Kidney epithelial cell (primary cell): ENCODE data around the gene CCL4. TPM values are rescaled to one million over a fixed set of nuclear protein-coding genes. Genes with fewer than 3 reads are reported as not detected.
"Not testable (repeated sequence)": the region's sequence is repeated elsewhere in the genome, so short reads cannot be mapped to it uniquely, and the experiment has no call there.

Experiments used
- DNase-seq: peaks from one replicate; pipeline ENCODE4 v3.0.0-alpha.2; 2010; ENCODE audit warnings: low read depth
- H3K27me3 ChIP-seq: 2 replicates; pipeline ENCODE4 v1.6.0; 2011; ENCODE audit warnings: low read length; ENCODE audit not compliant: control insufficient read depth, insufficient read depth
- H3K36me3 ChIP-seq: 2 replicates; pipeline ENCODE4 v1.5.1; 2011; ENCODE audit warnings: low read length; ENCODE audit not compliant: control insufficient read depth, insufficient read depth
- H3K4me3 ChIP-seq: 2 replicates; pipeline ENCODE4 v1.5.1; 2011; ENCODE audit warnings: low read depth, mild to moderate bottlenecking, control low read depth, low read length
- total RNA-seq: library from RNA; depleted of rRNA; stranded (reverse); fragments of >200 nt; gene quantifications from 2 replicates; pipeline ENCODE4 v1.2.3, GENCODE V29; 2015
- TF ChIP-seq, protein P1 (sequence below): IDR thresholded peaks from 2 replicates; pipeline ENCODE4 v1.5.1; 2011; ENCODE audit warnings: mild to moderate bottlenecking, moderate library complexity, low read length, control low read depth, inconsistent platforms; ENCODE audit not compliant: insufficient read depth, poor library complexity, severe bottlenecking

Gene CCL4
- total RNA-seq, 1 donor from 2014 or later: not detected

DNA sequence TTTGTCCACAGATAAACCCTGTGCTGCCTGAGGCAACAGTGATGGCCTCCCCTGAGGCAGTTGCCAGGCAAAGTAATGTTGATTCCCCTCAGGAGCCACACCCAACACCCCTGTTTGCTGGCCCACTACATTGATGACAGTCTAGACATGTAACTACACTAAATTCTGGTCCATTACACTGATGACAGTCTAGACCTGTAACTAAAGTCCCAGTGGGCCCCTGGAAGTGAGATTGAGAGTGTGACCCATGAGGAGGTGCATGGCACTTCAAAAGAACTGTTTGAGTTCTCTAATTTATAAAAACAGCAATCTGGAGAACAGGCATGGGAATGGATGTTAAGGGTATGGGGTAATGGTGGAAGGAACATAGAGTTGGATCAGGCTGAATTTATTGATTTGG is 8.9 kb downstream of the CCL4 start:
- no peaks in the 10 kb centered on the region for H3K36me3 ChIP-seq
- H3K4me3 ChIP-seq: no peak overlapping the region
- TF ChIP-seq, protein P1, sequence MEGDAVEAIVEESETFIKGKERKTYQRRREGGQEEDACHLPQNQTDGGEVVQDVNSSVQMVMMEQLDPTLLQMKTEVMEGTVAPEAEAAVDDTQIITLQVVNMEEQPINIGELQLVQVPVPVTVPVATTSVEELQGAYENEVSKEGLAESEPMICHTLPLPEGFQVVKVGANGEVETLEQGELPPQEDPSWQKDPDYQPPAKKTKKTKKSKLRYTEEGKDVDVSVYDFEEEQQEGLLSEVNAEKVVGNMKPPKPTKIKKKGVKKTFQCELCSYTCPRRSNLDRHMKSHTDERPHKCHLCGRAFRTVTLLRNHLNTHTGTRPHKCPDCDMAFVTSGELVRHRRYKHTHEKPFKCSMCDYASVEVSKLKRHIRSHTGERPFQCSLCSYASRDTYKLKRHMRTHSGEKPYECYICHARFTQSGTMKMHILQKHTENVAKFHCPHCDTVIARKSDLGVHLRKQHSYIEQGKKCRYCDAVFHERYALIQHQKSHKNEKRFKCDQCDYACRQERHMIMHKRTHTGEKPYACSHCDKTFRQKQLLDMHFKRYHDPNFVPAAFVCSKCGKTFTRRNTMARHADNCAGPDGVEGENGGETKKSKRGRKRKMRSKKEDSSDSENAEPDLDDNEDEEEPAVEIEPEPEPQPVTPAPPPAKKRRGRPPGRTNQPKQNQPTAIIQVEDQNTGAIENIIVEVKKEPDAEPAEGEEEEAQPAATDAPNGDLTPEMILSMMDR: no peak
- DNase-seq: no peak
- no peaks in the 10 kb centered on the region for H3K27me3 ChIP-seq

DNA sequence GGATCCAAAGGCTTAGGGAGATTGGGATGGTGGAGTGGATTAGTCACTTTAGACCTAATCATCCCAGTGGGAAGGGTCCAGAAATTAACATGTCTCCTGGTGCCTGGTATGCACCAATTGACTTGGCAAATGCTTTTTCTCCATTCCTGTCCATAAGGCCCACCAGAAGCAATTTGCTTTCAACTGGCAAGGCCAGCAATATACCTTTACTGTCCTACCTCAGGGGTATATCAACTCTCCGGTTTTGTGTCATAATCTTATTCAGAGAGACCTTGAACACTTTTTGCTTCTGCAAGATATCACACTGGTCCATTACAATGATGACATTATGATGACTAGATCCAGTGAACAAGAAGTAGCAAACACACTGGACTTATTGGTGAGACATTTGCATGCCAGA is 9.5 kb downstream of the CCL4 start:
- DNase-seq, H3K4me3 ChIP-seq, H3K36me3 ChIP-seq, H3K27me3 ChIP-seq: not testable (repeated sequence)

DNA sequence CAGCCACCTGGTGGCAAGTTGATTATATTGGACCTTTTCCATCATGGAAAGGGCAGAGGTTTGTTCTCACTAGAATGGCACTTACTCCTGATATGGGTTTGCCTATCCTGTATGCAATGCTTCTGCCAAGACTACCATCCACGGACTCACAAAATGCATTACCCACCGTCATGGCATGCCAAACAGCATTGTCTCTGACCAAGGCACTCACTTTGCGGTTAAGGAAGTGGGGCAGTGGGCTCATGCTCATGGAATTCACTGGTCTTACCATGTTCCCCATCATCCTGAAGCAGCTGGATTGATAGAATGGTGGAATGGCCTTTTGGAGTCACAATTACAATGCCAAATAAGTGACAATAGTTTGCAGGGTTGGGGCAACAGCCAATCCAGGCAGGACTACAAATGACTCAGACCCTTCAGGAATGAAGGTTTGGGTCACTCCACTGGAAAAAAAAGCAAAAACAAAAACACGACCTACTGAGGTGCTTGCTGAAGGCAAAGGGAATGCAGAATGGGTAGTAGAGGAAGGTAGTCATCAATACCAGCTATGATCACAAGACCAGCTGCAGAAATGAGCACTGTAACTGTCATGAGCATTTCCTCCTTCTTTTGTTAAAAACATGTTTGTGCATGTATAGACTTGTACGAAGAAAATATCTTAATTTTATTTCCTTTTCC is 11.5 kb downstream of the CCL4 start:
- not testable (repeated sequence) for DNase-seq, H3K4me3 ChIP-seq, H3K27me3 ChIP-seq, H3K36me3 ChIP-seq

DNA sequence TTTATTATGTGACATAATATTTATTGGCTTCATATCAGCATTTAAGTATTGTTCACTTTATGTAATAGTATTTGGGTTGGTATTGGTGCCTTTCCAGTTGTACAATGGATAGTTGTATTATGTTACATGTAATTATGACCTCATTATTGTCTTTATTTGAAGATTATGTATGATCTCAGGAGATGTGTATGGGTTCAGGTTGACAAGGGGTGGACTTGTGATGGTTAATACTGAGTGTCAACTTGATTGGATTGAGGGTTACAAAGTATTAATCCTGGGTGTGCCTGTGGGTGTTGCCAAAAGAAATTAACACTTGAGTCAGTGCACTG is 12.0 kb downstream of the CCL4 start:
- H3K27me3 ChIP-seq, H3K36me3 ChIP-seq, H3K4me3 ChIP-seq, DNase-seq: not testable (repeated sequence)

DNA sequence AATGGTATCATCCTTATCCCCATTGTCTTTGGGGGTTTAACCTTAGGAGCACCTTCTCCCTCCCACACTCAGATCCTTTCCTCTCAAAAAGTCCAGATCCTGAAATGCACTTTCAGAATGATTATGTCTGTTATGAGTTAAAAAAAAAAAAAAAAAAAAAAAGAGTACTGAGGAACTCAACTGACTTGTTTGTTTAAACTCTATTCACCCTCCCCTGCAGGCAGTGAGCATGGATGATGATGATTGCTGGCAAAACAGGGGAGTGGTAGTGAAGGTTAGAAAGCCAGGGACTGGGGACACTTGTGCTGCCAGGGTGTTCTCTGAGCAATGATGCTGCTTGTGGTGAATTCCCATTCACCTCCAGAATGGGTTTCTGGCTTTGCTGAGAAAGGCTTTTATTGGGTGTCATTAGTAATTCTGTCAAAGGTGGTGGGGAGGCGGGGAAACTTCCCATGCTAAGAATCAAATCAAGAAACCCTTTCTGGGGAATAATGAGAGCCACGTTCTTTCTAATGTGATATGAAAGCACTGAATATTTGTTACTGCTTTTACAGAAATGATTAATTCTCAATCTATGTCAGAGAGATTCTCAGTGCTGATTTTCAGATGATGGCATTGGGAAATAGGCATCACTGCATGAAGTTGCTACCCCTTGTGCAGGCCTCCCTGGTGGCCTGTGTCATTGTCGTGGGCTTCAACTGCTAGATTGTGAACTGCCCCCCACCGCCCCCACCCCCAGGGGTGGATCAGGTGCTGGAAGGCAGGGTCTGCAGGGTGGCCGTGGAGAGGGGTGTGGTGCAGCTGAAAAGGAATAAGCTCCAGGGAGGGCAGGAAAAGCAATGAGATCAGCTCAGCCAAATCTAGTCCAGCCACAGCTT is 14.1 kb downstream of the CCL4 start:
- TF ChIP-seq, protein P1: no peak
- Histone ChIP-seq H3K36me3 (no peaks in the 10 kb centered on the region), H3K27me3 (no peaks in the 10 kb centered on the region), H3K4me3 (no peak overlapping the region)
- DNase-seq: no peak

DNA sequence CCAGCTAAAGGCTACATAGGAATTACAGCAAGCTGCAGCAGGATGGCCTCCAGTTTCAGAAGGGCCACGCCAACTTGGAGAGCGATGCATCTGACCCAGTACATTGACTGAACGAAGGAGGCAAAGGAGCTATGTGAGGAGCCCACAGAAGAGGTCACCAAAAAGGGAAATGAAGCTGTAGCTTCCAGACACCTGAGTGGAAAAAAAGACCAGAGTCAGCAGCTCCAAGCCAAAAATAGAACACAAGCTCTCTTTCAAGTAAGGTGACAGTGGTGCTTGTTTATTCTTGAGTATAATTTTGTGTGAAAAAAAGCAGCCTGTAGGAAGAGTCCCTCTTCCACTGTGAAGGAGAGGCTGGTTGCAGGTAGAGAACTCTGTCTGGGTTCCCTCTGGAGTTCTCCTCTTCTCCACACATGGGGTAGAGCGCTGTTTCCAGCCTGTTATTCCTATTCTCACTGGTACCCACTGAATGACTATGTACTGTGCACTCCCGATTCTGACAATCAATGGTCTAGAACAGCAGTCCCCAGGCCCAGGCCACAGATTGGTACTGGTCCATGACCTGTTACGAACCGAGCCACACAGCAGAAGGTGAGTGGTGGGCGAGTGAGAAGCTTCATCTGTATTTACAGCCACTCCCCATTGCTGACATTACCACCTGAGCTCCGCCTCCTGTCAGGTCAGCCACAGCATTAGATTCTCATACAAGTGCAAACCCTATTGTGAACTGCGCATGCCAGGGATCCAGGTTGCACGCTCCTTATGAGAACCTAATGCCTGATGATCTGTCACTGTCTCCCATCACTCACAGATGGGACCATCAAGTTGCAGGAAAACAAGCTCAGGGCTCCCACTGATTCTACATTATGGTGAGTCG is 15.1 kb downstream of the CCL4 start:
- H3K36me3 ChIP-seq: no peaks in the 10 kb centered on the region
- no peak for DNase-seq
- H3K4me3 ChIP-seq: no peak overlapping the region
- TF ChIP-seq, protein P1: no peak
- no peaks in the 10 kb centered on the region for H3K27me3 ChIP-seq

DNA sequence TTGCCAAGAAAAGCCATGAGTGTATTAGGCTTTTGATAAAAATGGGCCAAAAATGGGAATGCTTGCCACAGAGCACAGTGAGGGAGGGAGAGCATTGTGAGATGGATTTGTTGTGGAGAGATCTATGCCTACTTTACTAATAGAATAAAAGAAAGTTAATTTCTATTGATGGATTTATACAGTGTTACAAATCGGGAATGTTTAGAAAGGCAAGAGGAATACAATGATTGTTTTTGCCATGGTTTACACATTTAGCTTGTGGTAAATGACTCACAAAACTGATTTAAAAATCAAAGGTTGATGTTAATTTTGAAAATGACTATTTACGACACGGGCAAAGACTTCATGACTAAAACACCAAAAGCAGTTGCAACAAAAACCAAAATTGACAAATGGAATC is 16.6 kb downstream of the CCL4 start:
- DNase-seq: no peak
- no peaks in the 10 kb centered on the region for H3K27me3 ChIP-seq
- H3K36me3 ChIP-seq: no peaks in the 10 kb centered on the region
- H3K4me3 ChIP-seq: no peak overlapping the region
- TF ChIP-seq, protein P1: no peak

DNA sequence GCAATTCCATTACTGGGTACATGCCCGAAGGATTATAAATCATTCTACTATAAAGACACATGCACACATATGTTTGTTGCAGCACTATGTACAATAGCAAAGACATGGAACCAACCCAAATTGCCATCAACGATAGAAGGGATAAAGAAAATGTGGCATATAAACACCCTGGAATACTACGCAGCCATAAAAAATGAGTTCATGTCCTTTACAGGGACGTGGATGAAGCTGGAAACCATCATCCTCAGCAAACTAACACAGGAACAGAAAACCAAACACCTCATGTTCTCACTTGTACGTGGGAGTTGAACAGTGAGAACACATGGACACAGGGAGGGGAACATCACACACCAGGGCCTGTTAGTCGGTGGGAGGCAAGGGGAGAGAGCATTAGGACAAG is 17.5 kb downstream of the CCL4 start:
- H3K4me3 ChIP-seq, H3K36me3 ChIP-seq, H3K27me3 ChIP-seq, DNase-seq: not testable (repeated sequence)
